Retinal pigment epithelial cell (primary cell): Measurements from ENCODE around the gene SETD3.

Source experiments
- DNase-seq: peaks from one replicate; pipeline ENCODE4 v3.0.0-alpha.2; 2010; ENCODE audit warnings: low read depth
- H3K4me3 ChIP-seq: 2 replicates; pipeline ENCODE4 v1.5.1; 2011; ENCODE audit warnings: mild to moderate bottlenecking, low read length, control low read depth, moderate library complexity
- TF ChIP-seq, protein P1 (sequence below): conservative IDR thresholded peaks from 2 replicates; pipeline ENCODE4 v1.5.1; 2011; ENCODE audit warnings: low read depth, low read length, control low read depth, inconsistent platforms

SETD3 gene

GRCh38 chr14:99441918-99442317 is 38.7 kb downstream of the SETD3 start:
- DNase-seq = no peak

DNA sequence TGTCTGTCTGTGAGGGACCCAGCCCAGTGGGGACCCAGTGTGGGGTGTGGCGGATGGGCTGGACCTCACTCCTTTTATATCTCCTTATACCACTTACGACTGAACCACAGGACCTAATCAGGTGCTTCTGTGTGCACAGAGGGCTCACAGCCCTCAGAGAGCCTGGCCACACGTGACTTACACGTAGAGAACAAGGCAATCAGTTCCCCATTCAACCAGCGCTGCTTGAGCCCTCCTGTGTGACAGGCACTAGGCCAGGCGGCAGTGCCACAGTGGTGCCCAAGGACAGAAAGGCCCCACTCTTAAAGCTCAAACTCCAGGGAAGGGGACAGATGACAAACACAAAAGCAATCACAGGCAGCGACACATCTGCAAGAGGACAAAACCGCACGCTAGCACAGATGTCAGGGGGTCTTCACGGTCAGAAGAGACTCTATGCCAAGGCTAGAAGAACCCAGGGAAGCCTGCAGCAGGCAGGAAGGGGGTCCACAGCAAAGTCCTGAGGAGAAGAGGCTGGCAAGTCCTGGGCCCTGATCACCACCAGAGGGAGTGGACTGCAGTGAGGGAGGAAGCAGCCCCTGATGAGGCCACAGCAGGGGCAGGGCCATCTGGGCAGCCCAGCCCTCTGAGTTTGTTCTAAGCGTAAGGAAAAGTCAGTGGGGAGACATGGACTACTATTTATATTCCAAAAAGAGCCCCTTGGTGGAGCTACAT is 39.3 kb downstream of the SETD3 start:
- TF ChIP-seq, protein P1, sequence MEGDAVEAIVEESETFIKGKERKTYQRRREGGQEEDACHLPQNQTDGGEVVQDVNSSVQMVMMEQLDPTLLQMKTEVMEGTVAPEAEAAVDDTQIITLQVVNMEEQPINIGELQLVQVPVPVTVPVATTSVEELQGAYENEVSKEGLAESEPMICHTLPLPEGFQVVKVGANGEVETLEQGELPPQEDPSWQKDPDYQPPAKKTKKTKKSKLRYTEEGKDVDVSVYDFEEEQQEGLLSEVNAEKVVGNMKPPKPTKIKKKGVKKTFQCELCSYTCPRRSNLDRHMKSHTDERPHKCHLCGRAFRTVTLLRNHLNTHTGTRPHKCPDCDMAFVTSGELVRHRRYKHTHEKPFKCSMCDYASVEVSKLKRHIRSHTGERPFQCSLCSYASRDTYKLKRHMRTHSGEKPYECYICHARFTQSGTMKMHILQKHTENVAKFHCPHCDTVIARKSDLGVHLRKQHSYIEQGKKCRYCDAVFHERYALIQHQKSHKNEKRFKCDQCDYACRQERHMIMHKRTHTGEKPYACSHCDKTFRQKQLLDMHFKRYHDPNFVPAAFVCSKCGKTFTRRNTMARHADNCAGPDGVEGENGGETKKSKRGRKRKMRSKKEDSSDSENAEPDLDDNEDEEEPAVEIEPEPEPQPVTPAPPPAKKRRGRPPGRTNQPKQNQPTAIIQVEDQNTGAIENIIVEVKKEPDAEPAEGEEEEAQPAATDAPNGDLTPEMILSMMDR = peak; percentile 33
- DNase-seq = no peak
- no peak overlapping the region for H3K4me3 ChIP-seq

More at GRCh38 chr14:99441918-99442317, 38.7 kb downstream of the SETD3 start:
- no peak overlapping the region for H3K4me3 ChIP-seq
- TF ChIP-seq, protein P1 = no peak

DNA sequence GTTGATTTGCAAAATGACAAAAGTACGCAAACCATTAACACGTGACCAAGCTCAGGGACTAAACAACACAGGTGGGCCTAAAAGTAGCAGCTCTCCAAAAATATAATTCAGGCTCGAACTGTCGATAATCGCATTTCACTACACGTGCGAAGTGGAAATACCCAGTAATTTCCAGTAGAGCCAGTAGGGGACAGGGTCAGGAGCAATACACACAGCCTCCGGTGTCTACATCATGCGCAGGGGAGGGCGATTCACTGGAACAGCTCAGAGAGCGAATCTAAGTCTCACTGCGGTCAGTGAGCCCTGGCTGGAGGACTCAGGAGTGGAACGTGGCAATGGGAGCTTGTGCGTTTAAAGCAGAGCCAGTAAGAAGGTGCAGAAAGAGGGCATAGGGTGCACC is 40.4 kb downstream of the SETD3 start:
- TF ChIP-seq, protein P1 = peak; percentile 13
- no peak overlapping the region for H3K4me3 ChIP-seq
- DNase-seq = no peak

DNA sequence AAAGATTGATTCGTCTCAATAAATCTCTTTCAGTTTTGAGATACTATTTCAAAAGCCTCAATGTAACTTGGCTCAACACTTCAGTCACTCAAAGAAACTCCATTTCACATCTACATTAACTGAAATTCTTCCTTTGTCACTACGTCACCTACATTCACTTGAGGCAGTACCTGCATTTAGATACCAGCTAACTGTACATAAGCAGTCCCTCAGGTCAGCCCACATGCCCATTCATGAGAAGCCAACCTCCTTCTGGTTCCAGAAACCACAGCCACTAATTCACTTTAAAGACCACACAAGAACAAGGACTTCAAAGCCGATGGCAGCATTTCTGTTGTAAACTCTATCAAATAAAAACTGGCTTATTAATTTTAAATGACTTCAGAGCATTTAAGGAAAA is 43.0 kb downstream of the SETD3 start:
- TF ChIP-seq, protein P1 = no peak
- H3K4me3 ChIP-seq = no peak overlapping the region
- DNase-seq = no peak

DNA sequence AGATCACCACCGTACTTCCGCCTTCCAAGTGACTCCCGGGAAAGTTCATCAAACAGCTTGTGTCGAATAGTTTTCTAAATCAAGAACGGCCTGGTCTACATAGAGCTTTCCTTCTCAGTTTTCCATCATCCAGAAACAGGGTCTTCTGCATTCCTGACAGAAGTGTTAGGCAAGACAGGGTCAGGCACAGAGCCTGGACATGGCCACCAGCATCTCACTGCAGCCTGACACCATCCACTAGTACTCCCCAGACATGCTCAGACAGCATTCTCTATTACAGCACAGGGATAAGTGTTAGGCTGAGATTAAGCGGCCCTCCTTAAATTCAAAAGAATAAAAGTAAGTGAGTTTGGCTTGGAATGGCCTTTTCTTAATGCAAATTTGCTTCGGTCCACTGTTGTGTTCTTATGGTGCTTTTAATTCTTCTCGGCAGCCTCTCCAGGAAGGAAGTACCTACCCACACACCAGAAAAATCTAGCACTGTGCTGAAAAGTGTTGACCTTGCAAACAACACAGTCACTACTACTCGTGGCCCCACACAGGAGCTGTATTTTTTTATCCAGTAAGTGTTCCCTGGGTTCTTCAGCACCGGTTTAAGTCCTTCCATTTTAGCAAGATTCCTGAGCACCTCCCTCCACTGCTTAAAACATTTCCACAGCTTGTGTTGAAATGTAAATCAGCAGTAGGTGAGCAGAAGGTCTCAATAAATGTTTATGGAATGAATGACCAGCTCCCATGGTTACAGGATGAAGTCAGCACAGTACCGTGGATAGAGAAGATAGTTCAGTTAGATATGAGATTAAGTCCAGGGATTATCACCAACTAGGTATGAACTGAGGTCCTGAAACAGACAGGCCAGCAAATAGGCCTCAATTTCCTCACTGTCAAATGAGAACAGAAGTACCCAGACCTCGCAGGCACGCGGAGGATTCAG is 44.1 kb downstream of the SETD3 start:
- DNase-seq = no peak
- no peak overlapping the region for H3K4me3 ChIP-seq
- TF ChIP-seq, protein P1 = no peak

- no peak overlapping the region for H3K4me3 ChIP-seq
- no peak for DNase-seq
- TF ChIP-seq, protein P1 = no peak
Measured at GRCh38 chr14:99435327-99435726, 45.3 kb downstream of the SETD3 start.
